Neural progenitor cell (in vitro differentiated cells): ENCODE results near the gene RBP4.

Source experiments
- CTCF ChIP-seq: fragments of 200-600 bp; sonication (generic); IDR thresholded peaks from 2 replicates; pipeline ENCODE4 v1.5.1; 2017; ENCODE audit warnings: antibody characterized with exemption, mild to moderate bottlenecking
- EZH2 ChIP-seq: fragments of 200-600 bp; sonication (generic); IDR thresholded peaks from 2 replicates; pipeline ENCODE4 v1.6.1; 2017; ENCODE audit warnings: antibody characterized with exemption, mild to moderate bottlenecking, moderate library complexity

- no peak for TF ChIP-seq CTCF
- no peak for TF ChIP-seq EZH2
Measured at GRCh38 chr10:93573051-93573909, 27.8 kb downstream of the RBP4 start.
